ENCODE data around the gene MYD88.

MYD88 gene

DNA sequence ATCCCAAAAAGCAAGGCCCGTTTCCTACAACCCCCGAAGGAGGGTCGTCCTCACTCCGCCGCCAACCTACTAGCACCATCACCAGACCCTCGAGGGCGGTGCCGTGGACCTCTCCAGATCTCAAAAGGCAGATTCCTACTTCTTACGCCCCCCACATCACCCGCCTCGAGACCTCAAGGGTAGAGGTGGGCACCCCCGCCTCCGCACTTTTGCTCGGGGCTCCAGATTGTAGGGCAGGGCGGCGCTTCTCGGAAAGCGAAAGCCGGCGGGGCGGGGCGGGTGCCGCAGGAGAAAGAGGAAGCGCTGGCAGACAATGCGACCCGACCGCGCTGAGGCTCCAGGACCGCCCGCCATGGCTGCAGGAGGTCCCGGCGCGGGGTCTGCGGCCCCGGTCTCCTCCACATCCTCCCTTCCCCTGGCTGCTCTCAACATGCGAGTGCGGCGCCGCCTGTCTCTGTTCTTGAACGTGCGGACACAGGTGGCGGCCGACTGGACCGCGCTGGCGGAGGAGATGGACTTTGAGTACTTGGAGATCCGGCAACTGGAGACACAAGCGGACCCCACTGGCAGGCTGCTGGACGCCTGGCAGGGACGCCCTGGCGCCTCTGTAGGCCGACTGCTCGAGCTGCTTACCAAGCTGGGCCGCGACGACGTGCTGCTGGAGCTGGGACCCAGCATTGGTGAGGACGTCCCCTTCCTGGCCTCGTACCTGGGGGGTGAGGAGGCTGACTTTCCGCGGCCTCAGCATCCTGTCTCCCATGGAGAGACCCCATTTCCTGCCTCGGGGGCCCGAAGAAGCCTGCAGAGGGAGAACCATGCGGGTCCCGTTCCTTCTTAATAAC, at the start of gene MYD88:
Gene MYD88 (plus strand): TSS at position 313 of the 842 bp plus-strand sequence. CDS start 40 bp downstream, at position 353.
- DNase-seq = peak; percentile 44

GRCh38 chr3:38089163-38089562, 49.3 kb upstream of the MYD88 start:
- DNase-seq = no peak

GRCh38 chr3:38090453-38090852, 48.0 kb upstream of the MYD88 start:
- no peak for DNase-seq

DNA sequence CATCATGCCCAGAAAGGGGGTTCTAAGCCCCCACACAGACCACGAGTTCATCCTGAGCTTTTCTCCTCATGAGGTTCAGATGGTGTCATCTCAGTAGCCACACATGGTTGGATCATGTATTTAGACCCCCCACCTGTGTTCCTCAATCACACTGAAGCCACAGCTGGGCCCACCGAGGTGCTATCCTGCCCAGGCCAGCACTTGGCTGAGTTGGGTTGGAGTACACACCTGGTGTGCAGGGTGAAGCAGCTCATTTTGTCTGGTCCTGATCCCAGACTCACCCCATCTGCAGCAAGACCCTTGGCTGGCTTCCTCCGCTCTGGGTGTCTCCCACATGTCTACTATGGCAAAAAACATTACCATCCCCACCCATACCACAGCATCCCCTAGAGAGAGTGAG, 43.5 kb upstream of the MYD88 start:
- DNase-seq = no peak

GRCh38 chr3:38095669-38096483, 42.6 kb upstream of the MYD88 start:
- peak; percentile 22 for DNase-seq

- DNase-seq = no peak
Measured at GRCh38 chr3:38097446-38098375, 40.8 kb upstream of the MYD88 start.

GRCh38 chr3:38098376-38098723, 40.1 kb upstream of the MYD88 start:
- DNase-seq = no peak

DNA sequence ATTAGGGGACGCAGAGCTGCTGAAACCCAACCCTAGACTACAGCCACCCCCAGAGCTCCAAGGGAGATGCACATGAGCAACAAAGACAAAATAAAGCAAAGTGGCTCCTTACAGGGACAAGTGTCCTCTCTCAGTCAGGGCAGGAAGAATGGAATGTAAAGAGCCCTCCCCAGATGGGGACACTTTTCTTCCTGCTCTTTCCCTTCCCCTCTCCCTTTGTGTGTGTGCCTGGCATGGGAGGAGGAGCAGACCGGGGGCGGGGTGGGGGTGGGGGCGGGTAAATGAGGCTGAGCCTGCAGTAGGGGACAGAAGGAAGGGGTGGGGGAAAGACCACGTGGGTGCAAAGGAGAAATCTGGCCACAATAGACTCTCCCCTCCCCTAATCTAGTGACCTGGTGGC, 38.9 kb upstream of the MYD88 start:
- DNase-seq = no peak

DNA sequence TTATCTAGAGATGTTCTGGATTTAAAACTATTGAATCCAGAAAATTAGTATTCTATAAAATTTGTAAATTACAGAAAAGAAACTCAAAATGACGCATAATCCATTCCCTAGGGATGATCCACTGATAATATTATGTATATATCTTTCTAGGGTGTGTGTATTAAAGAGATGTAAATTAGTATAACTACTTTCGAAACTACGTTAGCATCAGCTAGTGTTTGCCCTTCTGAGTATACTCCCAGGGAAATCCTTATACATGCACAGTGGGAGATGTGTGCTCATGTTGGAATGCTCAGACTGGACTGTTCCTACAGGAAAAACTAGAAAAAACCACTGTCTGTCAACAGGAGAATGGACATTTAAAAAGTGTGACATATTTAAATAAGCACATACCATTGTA, 38.0 kb upstream of the MYD88 start:
- DNase-seq = no peak

DNA sequence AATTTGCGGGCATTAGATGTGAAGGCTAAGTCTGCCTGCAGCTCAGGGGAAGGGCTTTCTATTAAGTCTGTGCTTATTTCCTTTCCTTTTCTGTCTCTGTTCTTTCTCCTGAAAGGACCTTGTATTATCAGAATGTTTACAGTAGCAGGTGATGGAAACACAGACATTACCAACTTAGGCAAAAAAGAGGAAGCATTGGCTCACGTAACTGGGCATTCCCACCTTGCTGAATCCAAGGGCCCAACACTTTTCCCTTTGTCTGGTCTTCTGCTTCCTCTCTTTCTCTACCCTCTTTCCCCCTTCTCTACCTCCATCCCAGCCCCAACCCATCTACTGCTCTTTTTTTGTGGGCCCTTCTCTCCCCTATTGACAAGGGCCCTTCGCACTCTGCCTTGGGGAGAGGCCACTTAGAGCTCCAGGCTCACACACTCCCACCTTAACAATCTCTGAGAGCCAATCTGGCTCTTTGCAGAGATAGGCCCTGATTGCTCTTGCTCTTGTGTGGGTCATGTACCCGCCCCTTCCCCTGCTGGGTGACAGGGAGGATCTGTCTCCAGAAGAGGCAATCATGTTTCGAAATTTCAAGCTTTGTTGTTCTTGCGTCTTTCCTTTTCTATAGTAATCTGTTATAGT, 36.5 kb upstream of the MYD88 start:
- no peak for DNase-seq

GRCh38 chr3:38102444-38102814, 36.0 kb upstream of the MYD88 start:
- no peak for DNase-seq

GRCh38 chr3:38105525-38105924, 32.9 kb upstream of the MYD88 start:
- no peak for DNase-seq

DNA sequence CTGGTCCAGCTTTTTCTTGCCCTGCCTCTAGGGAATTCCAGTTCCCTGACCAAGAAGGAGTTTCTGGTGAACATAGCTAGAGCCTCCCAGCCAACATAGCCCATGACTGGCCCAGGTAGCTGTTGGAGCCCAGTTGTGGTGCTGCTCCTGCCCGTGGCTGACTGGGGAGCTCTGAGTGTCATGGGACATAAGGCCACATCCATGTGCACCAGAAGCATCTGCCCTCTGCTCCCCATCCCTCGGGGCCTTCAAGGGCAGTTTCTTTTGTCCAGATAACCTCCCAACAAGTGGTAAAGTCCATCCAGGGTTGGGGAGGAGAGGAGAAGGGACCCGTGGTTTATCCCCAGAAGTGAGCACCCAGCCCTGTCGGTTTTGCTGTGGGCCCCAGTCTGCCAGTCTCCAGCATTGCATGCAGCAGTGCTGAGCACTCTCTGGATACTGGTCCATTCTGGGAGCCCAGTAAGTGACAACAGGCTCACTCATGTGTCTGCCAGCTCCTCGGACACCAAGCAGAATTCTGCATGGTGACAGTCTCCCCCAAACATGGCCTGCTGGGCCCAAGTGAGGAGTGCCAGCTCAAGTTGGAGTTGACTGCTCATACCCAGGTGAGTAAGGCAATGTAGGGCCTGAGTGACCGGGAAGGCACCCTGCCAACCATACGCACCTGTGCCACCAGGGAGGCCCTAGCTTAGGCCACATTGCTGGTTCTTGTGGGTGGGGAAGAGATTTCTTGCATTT, 30.4 kb upstream of the MYD88 start:
- DNase-seq = no peak

DNA sequence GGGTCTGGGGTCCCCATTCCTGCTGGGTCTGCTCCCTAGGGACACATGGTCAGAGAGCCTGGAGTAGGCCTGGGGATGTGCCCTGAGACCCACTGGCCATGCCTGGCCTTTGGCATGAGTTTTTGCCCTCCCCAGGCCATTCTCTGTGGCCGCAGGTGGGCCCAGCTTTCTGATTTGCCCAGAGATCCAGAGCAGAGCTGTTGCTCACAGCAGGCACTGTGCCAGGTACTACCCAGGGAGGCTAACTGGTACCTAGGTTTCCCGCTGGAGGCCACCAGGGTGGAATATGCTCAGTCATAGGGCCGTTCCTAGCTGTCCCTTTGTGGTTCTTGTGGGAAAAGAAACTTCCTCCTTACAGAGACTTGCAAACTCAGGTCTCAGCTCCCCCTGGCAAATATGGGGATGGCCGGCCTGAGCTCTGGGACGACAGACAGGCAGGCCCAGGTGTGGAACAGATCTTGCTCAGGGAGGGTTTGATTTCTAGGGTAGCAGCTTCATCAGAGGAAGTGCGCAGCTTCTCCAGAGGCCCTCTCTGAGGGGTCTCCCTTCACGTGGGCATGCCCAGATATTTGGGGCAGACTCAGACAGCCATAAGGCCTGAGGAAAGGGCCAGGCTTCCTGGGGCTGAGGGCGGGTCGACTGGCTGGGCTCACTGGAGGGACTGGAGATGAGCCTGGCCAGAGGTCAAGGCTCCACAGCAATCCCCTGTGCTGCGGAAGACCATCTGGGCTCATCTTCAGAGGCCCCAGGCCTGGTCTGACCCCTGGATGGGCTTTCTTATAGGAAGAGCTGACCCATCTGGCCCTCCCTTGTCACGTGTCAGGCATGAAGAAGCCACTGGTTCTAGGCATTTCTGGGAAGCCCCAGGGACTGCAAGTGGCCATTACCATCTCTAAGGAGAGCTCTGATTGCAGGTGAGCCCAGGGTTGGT, 29.5 kb upstream of the MYD88 start:
- DNase-seq = no peak

DNA sequence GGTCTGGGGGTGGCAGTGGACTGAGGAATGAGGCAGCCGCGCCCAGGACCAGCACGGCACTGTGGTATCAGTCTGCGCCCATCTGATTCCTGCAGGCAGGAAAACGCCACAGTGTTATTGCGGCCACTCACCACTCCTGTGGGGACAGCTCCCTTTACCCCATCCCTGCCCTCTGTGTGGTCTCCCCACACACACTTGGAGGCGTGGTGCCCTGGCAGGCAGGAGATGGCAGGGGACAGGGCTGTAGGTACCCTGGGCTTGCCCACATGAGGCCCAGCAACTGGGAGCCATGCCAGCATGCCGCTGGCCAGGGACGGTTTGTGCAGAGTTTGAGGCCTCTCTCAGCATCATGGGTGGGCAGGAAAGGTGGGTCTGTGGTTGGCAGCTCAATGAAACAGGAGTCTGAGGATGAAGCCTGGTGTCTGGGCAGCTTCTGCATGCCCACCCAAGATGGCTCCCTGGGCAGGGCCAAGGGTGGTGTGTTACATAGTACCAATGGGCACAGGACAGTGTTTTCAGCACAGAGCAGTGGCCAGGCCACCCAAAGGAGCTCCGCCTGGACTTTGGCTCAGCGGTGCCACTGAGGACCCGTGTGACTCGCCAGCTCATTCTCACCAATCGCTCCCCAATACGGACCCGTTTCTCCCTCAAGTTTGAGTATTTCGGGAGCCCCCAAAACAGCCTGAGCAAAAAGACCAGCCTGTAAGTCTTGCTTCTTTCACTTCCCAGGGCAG, 28.7 kb upstream of the MYD88 start:
- DNase-seq = no peak

DNA sequence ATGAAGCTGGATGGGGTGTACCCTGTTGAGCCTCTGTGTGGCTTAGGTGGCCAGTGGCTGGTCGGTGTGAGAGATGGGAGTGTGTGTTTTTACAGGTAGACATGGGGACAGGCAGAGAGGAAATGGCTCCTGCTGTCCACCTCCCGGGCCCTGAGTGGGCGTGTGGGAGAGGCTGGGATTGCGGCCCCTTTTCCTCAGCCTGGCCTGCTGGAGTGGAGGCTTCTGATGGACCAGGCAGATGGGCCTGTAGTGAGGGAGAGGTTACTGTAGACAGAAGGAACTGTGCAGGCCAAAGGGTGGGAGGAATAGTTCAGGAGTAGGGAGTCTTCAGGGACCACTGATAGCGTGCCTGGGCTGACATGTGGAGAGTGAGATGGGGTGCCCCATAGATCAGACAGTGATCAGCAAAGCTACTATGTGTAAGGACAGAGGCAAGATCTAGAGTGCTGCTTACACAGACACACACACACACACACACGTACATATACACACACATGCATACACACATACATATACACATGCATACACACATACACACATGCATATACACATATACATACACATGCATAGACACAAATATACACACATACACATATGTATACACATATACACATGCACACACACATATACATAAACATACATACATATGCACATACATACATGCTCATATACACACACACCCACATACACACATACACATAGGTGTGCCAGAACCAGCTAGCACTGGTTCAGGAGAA, 28.0 kb upstream of the MYD88 start:
- no peak for DNase-seq

- DNase-seq = peak; percentile 46
Measured at GRCh38 chr3:38111201-38111600, 27.3 kb upstream of the MYD88 start.

- DNase-seq = no peak
Measured at GRCh38 chr3:38111696-38112377, 26.6 kb upstream of the MYD88 start.

- no peak for DNase-seq
Measured at GRCh38 chr3:38112378-38112761, 26.1 kb upstream of the MYD88 start.

Measured in midbrain (tissue), 1 donor.